Lower lobe of right lung (tissue), 2 donors: Measurements from ENCODE around the gene WDR27. TPM values are rescaled to one million over a fixed set of nuclear protein-coding genes. Genes with fewer than 3 reads are reported as not detected.

Source experiments
- ATAC-seq, 2 donors: fragments of 200-7000 bp; cut with Tn5 transposase; one replicate each; pipeline ENCODE4 v1.9.1; 2020 to 2022; ENCODE audit warnings: mild to moderate bottlenecking in 2 of 2, moderate library complexity in 2 of 2
- DNase-seq: peaks from one replicate; pipeline ENCODE4 v3.0.0-alpha.2; 2020
- H3K27ac ChIP-seq: fragments of 200-600 bp; one replicate; pipeline ENCODE4 v1.8.0; 2022
- H3K27me3 ChIP-seq: fragments of 200-600 bp; one replicate; pipeline ENCODE4 v1.8.0; 2022; ENCODE audit warnings: low read depth
- H3K36me3 ChIP-seq: fragments of 200-600 bp; one replicate; pipeline ENCODE4 v1.8.0; 2022; ENCODE audit warnings: mild to moderate bottlenecking
- H3K4me1 ChIP-seq: fragments of 200-600 bp; one replicate; pipeline ENCODE4 v1.8.0; 2022
- H3K4me3 ChIP-seq: fragments of 200-600 bp; one replicate; pipeline ENCODE4 v1.8.0; 2022; ENCODE audit warnings: mild to moderate bottlenecking
- H3K9me3 ChIP-seq: fragments of 200-600 bp; one replicate; pipeline ENCODE4 v1.8.0; 2022
- CTCF ChIP-seq: fragments of 200-600 bp; IDR thresholded peaks from one replicate; pipeline ENCODE4 v1.8.0; 2022; ENCODE audit warnings: antibody characterized with exemption, mild to moderate bottlenecking
- intact Hi-C: fragments of 100-400 bp; cut with DNase I; formaldehyde crosslinking; loops from one replicate; pipeline ENCODE4 v1.11.0; 2022
- long read RNA-seq: library from polyadenylated mRNA; unstranded; transcript quantifications from one replicate; pipeline ENCODE4 v2.0.0, GENCODE V29; 2021
- total RNA-seq: library from RNA; stranded (reverse); fragmentation: NEBNext Ultra II Directional; extraction: Animal tissue kit (Norgen Biotek cat#: 25700); gene quantifications from one replicate; pipeline ENCODE4 v1.2.1, GENCODE V29; 2021
- donor health status: DM: no; HTN: yes; CAD: no; lungs with severe emphysema.

WDR27 gene
- total RNA-seq, result 38.0 TPM
- long read RNA-seq, partial matches to known transcripts, result 5 of 14 reads
- long read RNA-seq, other reads (novel, unspliced or antisense), result 9 of 14 reads

DNA sequence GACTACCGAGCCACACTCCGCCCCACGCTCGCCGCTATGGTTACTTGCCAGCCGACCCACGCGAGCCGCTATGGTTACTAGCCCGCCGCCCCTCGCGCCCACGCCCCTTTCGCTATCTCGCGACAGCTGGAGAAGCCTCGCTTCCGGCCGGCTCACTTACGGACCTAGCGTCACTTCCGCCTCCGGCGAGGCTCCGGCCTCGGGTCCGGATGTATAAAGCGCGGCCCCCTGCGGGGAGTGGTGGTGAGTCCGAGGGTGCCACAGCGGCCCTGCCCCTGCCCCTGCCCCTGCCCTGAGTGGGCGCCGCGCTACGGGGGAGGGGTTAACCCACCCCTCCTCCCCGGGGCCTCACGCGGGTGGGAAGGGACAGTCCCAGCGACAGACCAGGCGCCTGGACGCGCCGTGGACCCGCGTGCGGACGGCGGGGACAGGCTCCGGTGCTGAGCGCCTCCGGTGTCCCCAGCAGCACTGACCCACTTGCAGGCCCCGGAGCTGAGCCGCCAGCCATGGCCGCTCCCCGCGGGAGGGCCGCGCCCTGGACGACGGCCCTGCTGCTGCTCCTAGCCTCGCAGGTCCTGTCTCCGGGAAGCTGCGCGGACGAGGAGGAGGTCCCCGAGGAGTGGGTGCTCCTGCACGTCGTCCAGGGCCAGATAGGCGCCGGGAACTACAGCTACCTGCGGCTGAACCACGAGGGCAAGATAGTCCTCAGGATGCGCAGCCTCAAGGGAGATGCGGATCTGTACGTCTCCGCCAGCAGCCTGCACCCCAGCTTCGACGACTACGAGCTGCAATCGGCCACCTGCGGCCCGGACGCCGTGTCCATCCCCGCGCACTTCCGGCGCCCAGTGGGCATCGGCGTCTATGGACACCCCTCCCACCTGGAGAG, at the start of gene WDR27, which contains the start of gene C6orf120:
Gene WDR27, minus strand, starts transcription at position 76 of the 886 bp plus-strand sequence. CDS start 13,024 bp downstream, outside the sequence.
Gene C6orf120, plus strand, starts transcription at position 173 of the 886 bp plus-strand sequence. Its CDS starts 334 bp downstream, at position 507.
- peaks cover 40% of the 10 kb centered on the region for H3K4me1 ChIP-seq
- H3K27me3 ChIP-seq, result no peaks in the 10 kb centered on the region
- ATAC-seq (peak; percentile 98), DNase-seq (peak; percentile 99)
- H3K4me3 ChIP-seq, result peak within 1 kb of the TSS; percentile 98
- H3K36me3 ChIP-seq, result peaks cover 32% of the 10 kb centered on the region
- H3K27ac ChIP-seq, result peak within 1 kb of the TSS; percentile 99
- no peaks in the 10 kb centered on the region for H3K9me3 ChIP-seq
- TF ChIP-seq CTCF, result no peak
- intact Hi-C loops, result loop anchor here (10.0 kb wide), 1 partner anchor 53 kb away; the partner anchor contains the start of genes DYNLT2 and ERMARD

- Histone ChIP-seq H3K4me3 (no peak overlapping the region), H3K9me3 (no peaks in the 10 kb centered on the region), H3K36me3 (no peaks in the 10 kb centered on the region), H3K4me1 (peaks cover 12% of the 10 kb centered on the region), H3K27ac (no peak overlapping the region), H3K27me3 (no peaks in the 10 kb centered on the region)
- intact Hi-C loops, result no loop called here
- no peak for TF ChIP-seq CTCF
- ATAC-seq (no peak), DNase-seq (no peak)
Observed at GRCh38 chr6:169746556-169746955, 44.7 kb upstream of the WDR27 start.

GRCh38 chr6:169745405-169745804, 43.6 kb upstream of the WDR27 start:
- intact Hi-C loops, result no loop called here
- no peaks in the 10 kb centered on the region for H3K9me3 ChIP-seq
- peaks cover 7% of the 10 kb centered on the region for H3K4me1 ChIP-seq
- ATAC-seq (no peak), DNase-seq (no peak)
- no peaks in the 10 kb centered on the region for H3K36me3 ChIP-seq
- H3K4me3 ChIP-seq, result no peak overlapping the region
- H3K27me3 ChIP-seq, result no peaks in the 10 kb centered on the region
- no peak overlapping the region for H3K27ac ChIP-seq
- no peak for TF ChIP-seq CTCF

GRCh38 chr6:169741344-169741743, 39.5 kb upstream of the WDR27 start:
- intact Hi-C loops, result no loop called here
- no peak for TF ChIP-seq CTCF

GRCh38 chr6:169738976-169739529, 37.2 kb upstream of the WDR27 start:
- no peak for TF ChIP-seq CTCF
- Histone ChIP-seq H3K27me3 (no peaks in the 10 kb centered on the region), H3K36me3 (no peaks in the 10 kb centered on the region), H3K27ac (no peak overlapping the region), H3K4me1 (no peaks in the 10 kb centered on the region), H3K4me3 (no peak overlapping the region), H3K9me3 (no peaks in the 10 kb centered on the region)
- ATAC-seq (no peak), DNase-seq (no peak)
- intact Hi-C loops, result no loop called here

More at GRCh38 chr6:169741344-169741743, 39.5 kb upstream of the WDR27 start:
- DNase-seq (no peak), ATAC-seq (no peak)
- H3K4me1 ChIP-seq, result no peaks in the 10 kb centered on the region
- no peaks in the 10 kb centered on the region for H3K9me3 ChIP-seq
- no peaks in the 10 kb centered on the region for H3K36me3 ChIP-seq
- H3K4me3 ChIP-seq, result no peak overlapping the region
- no peak overlapping the region for H3K27ac ChIP-seq
- H3K27me3 ChIP-seq, result no peaks in the 10 kb centered on the region
